Endothelial cell of umbilical vein (primary cell): ENCODE results near the gene ACSM2A.

Source experiments
- CTCF ChIP-seq, 2 donors: IDR thresholded peaks; 1 replicate in 1 of 2; 2 replicates in 1 of 2; pipeline ENCODE4 v1.5.1; 2011; ENCODE audit warnings: low read length in 2 of 2, mild to moderate bottlenecking in 2 of 2, moderate library complexity in 2 of 2, control low read depth in 1 of 2, inconsistent platforms in 1 of 2, low read depth in 1 of 2; ENCODE audit not compliant: insufficient read depth in 1 of 2; ENCODE audit errors: extremely low read depth in 1 of 2
- FOS ChIP-seq: IDR thresholded peaks from 2 replicates; pipeline ENCODE4 v1.6.1; 2011; ENCODE audit warnings: mild to moderate bottlenecking, low read length, moderate library complexity, borderline replicate concordance; ENCODE audit not compliant: insufficient read depth
- JUN ChIP-seq: IDR thresholded peaks from 2 replicates; pipeline ENCODE4 v1.6.1; 2011; ENCODE audit warnings: borderline replicate concordance, low read depth; ENCODE audit not compliant: insufficient read length, insufficient read depth
- POLR2A ChIP-seq: IDR thresholded peaks from 2 replicates; pipeline ENCODE4 v1.6.1; 2012; ENCODE audit warnings: low read depth, mild to moderate bottlenecking, control low read depth, low read length
- POLR2AphosphoS5 ChIP-seq: IDR thresholded peaks from 2 replicates; pipeline ENCODE4 v1.6.1; 2012; ENCODE audit warnings: low read depth, mild to moderate bottlenecking, control low read depth, low read length, moderate library complexity; ENCODE audit not compliant: insufficient read depth

GRCh38 chr16:20519231-20519630 is 67.9 kb downstream of the ACSM2A start:
- TF ChIP-seq POLR2AphosphoS5 (no peak), CTCF (IDR thresholded peaks at IDR 0.05; ENCODE audit: extremely low read depth in 1 of 2, insufficient read depth in 1 of 2, low read depth in 1 of 2, low read length in 2 of 2) (no peak), FOS (no peak), POLR2A (no peak), JUN (no peak)
